Heart left ventricle (tissue), 13 donors: ENCODE data around the gene ULK4.

Source experiments
- POLR2A ChIP-seq, 2 donors: fragments of 450-650 bp; IDR thresholded peaks; one replicate each; pipeline ENCODE4 v1.6.1; 2017; ENCODE audit warnings: antibody characterized with exemption in 2 of 2, mild to moderate bottlenecking in 2 of 2, moderate library complexity in 2 of 2
- TF ChIP-seq, protein P1 (sequence below), 12 donors: fragments of 200-600 bp; sonication (generic) in 4 of 12; IDR thresholded peaks; one replicate each; pipeline versions ENCODE4 v1.5.0 to v1.8.0; 2018 to 2022; ENCODE audit warnings: antibody characterized with exemption in 12 of 12, mild to moderate bottlenecking in 5 of 12
- donor health status: ischemic (EF 13 %, LVEDD 7.1; RV severe dilation, severe dysfunction).
- donor health status: DM: no; HTN: yes; CAD: no.
- donor health status: DM: no; HTN: no; CAD: no.
- donor health status: ischemic (EF 25% LVEDD 6.9; RV normal size, moderate dysfunction).
- donor health status: ischemic (EF 25% LVEDD 5.7; RV mildly dilated, moderate dysfunction).
- donor health status: ischemic (EF 35%, LVEDD 5.7; RV mildly dilated, moderate dysfunction).
- donor health status: nonischemic (EF 11% LVEDD 7.7; RV severe dilation, severe dysfunction).
- donor health status: DM: yes; HTN: yes; CAD: no.
- donor health status: PGD.
- donor health status: ischemic (EF 29% LVEDD 5.4; RV normal size, mild dysfunction).
- donor health status: nonischemic (EF 23%, LVEDD 6.1; RV moderate dilation, normal function).

DNA sequence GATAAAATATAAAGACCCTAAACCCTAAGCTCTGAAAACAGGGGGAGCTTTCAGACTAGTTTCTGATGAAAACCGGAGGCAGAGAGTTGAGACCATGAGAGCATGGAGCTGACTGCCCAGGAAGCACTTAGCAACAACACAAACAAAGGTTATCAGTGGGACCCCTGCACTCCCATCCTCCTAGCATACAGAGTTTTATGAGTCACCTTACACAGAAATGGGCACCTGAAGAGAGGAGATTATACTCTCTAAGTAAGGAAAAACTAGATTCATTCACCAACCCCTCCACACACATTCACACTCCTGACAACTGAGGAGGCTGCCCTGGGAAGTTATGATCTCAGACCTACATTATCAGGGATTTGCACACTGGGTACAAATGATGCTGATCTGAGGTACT, 261.7 kb downstream of the ULK4 start:
- TF ChIP-seq POLR2A (IDR thresholded peaks at IDR 0.05): no peak
- TF ChIP-seq, protein P1, sequence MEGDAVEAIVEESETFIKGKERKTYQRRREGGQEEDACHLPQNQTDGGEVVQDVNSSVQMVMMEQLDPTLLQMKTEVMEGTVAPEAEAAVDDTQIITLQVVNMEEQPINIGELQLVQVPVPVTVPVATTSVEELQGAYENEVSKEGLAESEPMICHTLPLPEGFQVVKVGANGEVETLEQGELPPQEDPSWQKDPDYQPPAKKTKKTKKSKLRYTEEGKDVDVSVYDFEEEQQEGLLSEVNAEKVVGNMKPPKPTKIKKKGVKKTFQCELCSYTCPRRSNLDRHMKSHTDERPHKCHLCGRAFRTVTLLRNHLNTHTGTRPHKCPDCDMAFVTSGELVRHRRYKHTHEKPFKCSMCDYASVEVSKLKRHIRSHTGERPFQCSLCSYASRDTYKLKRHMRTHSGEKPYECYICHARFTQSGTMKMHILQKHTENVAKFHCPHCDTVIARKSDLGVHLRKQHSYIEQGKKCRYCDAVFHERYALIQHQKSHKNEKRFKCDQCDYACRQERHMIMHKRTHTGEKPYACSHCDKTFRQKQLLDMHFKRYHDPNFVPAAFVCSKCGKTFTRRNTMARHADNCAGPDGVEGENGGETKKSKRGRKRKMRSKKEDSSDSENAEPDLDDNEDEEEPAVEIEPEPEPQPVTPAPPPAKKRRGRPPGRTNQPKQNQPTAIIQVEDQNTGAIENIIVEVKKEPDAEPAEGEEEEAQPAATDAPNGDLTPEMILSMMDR (IDR thresholded peaks at IDR 0.05): no peak
